ENCODE data around the gene CCNE1.

Gene CCNE1

GRCh38 chr19:29811125-29812079, at the start of gene CCNE1:
Gene CCNE1, plus strand, starts transcription at chr19:29811991. Its CDS starts 565 bp downstream, at chr19:29812556.
- DNase-seq = peak; percentile 93 to 95

- no peak for DNase-seq
These were observed 48.6 kb upstream of the CCNE1 start for GRCh38 chr19:29763196-29763595.

- DNase-seq = no peak
These were observed 47.4 kb upstream of the CCNE1 start for GRCh38 chr19:29764361-29764760.

GRCh38 chr19:29766100-29766499, 45.7 kb upstream of the CCNE1 start:
- no peak for DNase-seq

GRCh38 chr19:29767039-29767735, 44.6 kb upstream of the CCNE1 start:
- DNase-seq = no peak

- no peak for DNase-seq
These were observed 43.6 kb upstream of the CCNE1 start for GRCh38 chr19:29768166-29768565.

- DNase-seq = no peak
These were observed 41.8 kb upstream of the CCNE1 start for GRCh38 chr19:29769997-29770396.

- no peak for DNase-seq
These were observed 41.1 kb upstream of the CCNE1 start for GRCh38 chr19:29770648-29771047.

GRCh38 chr19:29771708-29772414, 39.9 kb upstream of the CCNE1 start:
- peak; percentile 14 to 15 for DNase-seq

- DNase-seq = no peak
These were observed 39.1 kb upstream of the CCNE1 start for GRCh38 chr19:29772696-29773095.

GRCh38 chr19:29773141-29773540, 38.6 kb upstream of the CCNE1 start:
- DNase-seq = no peak

- DNase-seq = no peak
These were observed 37.7 kb upstream of the CCNE1 start for GRCh38 chr19:29774126-29774525.

- DNase-seq = no peak
These were observed 33.9 kb upstream of the CCNE1 start for GRCh38 chr19:29777781-29778309.

- no peak for DNase-seq
These were observed 31.9 kb upstream of the CCNE1 start for GRCh38 chr19:29779921-29780320.

GRCh38 chr19:29781386-29782259, 30.2 kb upstream of the CCNE1 start:
- no peak for DNase-seq

- DNase-seq = no peak
These were observed 29.6 kb upstream of the CCNE1 start for GRCh38 chr19:29782260-29782580.

- DNase-seq = no peak
These were observed 28.1 kb upstream of the CCNE1 start for GRCh38 chr19:29783627-29784190.

GRCh38 chr19:29784598-29785223, 27.1 kb upstream of the CCNE1 start:
- no peak for DNase-seq

- DNase-seq = no peak
These were observed 26.4 kb upstream of the CCNE1 start for GRCh38 chr19:29785360-29785759.

GRCh38 chr19:29785955-29786589, 25.7 kb upstream of the CCNE1 start:
- no peak for DNase-seq

GRCh38 chr19:29787281-29787680, 24.5 kb upstream of the CCNE1 start:
- DNase-seq = no peak
